ENCODE data around the gene NT5DC3. TPM values are rescaled to one million over a fixed set of nuclear protein-coding genes. Genes with fewer than 3 reads are reported as not detected.

NT5DC3 gene
- total RNA-seq, 4 donors from 2014 or later = 3.6 to 5.8 (median 4.4) TPM

- Histone ChIP-seq H3K27ac (no peak overlapping the region), H3K27me3 (no peaks in the 10 kb centered on the region), H3K4me3 (replicated peaks in 1 of 3) (no peak overlapping the region), H3K9me3 (no peaks in the 10 kb centered on the region), H3K4me1 (no peaks in the 10 kb centered on the region), H3K36me3 (no peaks in the 10 kb centered on the region)
- intact Hi-C loops (cut with DNase I) = no loop called here
- WGBS, 2 donors = 98% methylated on average over 1 of the region's 1 CpG
- DNase-seq = no peak
- TF ChIP-seq CTCF (IDR thresholded peaks at IDR 0.05) (no peak), POLR2A (IDR thresholded peaks at IDR 0.05) (no peak)
Measured at GRCh38 chr12:103731539-103731938, 109.5 kb downstream of the NT5DC3 start.

- intact Hi-C loops (cut with DNase I) = no loop called here
Measured at GRCh38 chr12:103729499-103729898, 111.5 kb downstream of the NT5DC3 start.

GRCh38 chr12:103728323-103728722, 112.7 kb downstream of the NT5DC3 start:
- Histone ChIP-seq H3K27me3 (no peaks in the 10 kb centered on the region), H3K4me1 (no peaks in the 10 kb centered on the region), H3K4me3 (replicated peaks in 1 of 3) (no peak overlapping the region), H3K27ac (no peak overlapping the region), H3K36me3 (no peaks in the 10 kb centered on the region), H3K9me3 (no peaks in the 10 kb centered on the region)
- intact Hi-C loops (cut with DNase I) = no loop called here
- DNase-seq = no peak
- TF ChIP-seq POLR2A (IDR thresholded peaks at IDR 0.05) (no peak), CTCF (IDR thresholded peaks at IDR 0.05) (no peak)
- 78 to 97% methylated on average over 4 of the region's 4 CpGs for WGBS, 2 donors

More at GRCh38 chr12:103729499-103729898, 111.5 kb downstream of the NT5DC3 start:
- H3K36me3 ChIP-seq = no peaks in the 10 kb centered on the region
- WGBS, 2 donors = 89% methylated on average over 1 of the region's 1 CpG
- DNase-seq = no peak
- H3K4me1 ChIP-seq = no peaks in the 10 kb centered on the region
- H3K4me3 ChIP-seq (replicated peaks in 1 of 3) = no peak overlapping the region
- TF ChIP-seq CTCF (IDR thresholded peaks at IDR 0.05) (no peak), POLR2A (IDR thresholded peaks at IDR 0.05) (no peak)
- H3K9me3 ChIP-seq = no peaks in the 10 kb centered on the region
- H3K27ac ChIP-seq = no peak overlapping the region
- H3K27me3 ChIP-seq = no peaks in the 10 kb centered on the region

GRCh38 chr12:103727638-103728037, 113.4 kb downstream of the NT5DC3 start:
- Histone ChIP-seq H3K27ac (no peak overlapping the region), H3K4me3 (replicated peaks in 1 of 3) (no peak overlapping the region), H3K9me3 (no peaks in the 10 kb centered on the region), H3K36me3 (no peaks in the 10 kb centered on the region), H3K27me3 (no peaks in the 10 kb centered on the region), H3K4me1 (no peaks in the 10 kb centered on the region)
- no peak for DNase-seq
- no peak for TF ChIP-seq CTCF (IDR thresholded peaks at IDR 0.05)
- no peak for TF ChIP-seq POLR2A (IDR thresholded peaks at IDR 0.05)
- WGBS, 2 donors = 69 to 73% methylated on average over 3 of the region's 3 CpGs
- intact Hi-C loops (cut with DNase I) = no loop called here

GRCh38 chr12:103725398-103725797, 115.6 kb downstream of the NT5DC3 start:
- H3K27ac ChIP-seq = no peak overlapping the region
- WGBS, 2 donors = 90 to 94% methylated on average over 8 of the region's 8 CpGs

More at GRCh38 chr12:103725398-103725797, 115.6 kb downstream of the NT5DC3 start:
- DNase-seq = no peak
- Histone ChIP-seq H3K4me1 (no peaks in the 10 kb centered on the region), H3K4me3 (replicated peaks in 1 of 3) (no peak overlapping the region), H3K27me3 (no peaks in the 10 kb centered on the region), H3K36me3 (no peaks in the 10 kb centered on the region), H3K9me3 (no peaks in the 10 kb centered on the region)
- intact Hi-C loops (cut with DNase I) = no loop called here
- TF ChIP-seq POLR2A (IDR thresholded peaks at IDR 0.05) (no peak), CTCF (IDR thresholded peaks at IDR 0.05) (no peak)

Other genes with a start within 250 kb of the NT5DC3 start
- gene HSP90B1, start 89.2 kb upstream of the NT5DC3 start, total RNA-seq = 1,000 to 10,000 TPM; 1,103 to 2,326 (median 1,708) TPM
- gene TDG, start 124.6 kb upstream of the NT5DC3 start, total RNA-seq = 10 to 100 TPM; 20.5 to 33.1 (median 28.2) TPM
- gene GLT8D2, start 209.0 kb upstream of the NT5DC3 start, total RNA-seq = 10 to 100 TPM; 27.7 to 52.0 (median 34.3) TPM
- 10 to 100 TPM; 23.6 to 31.6 (median 27.1) TPM for gene HCFC2, start 223.3 kb upstream of the NT5DC3 start, total RNA-seq